Aorta (tissue), 5 donors: ENCODE measurements around the gene PSORS1C2. TPM values are rescaled to one million over a fixed set of nuclear protein-coding genes. Genes with fewer than 3 reads are reported as not detected.

Experiments
- ATAC-seq: fragments of 200-7000 bp; cut with Tn5 transposase; one replicate; pipeline ENCODE4 v1.9.1; 2022; ENCODE audit warnings: moderate library complexity; ENCODE audit not compliant: low FRiP score
- DNase-seq, 2 donors: peaks; one replicate each; pipeline ENCODE4 v3.0.0-alpha.2; 2020
- H3K27ac ChIP-seq, 2 donors: one replicate each; pipeline ENCODE4 v1.5.1; 2013; ENCODE audit warnings: low read length in 2 of 2, mild to moderate bottlenecking in 2 of 2, moderate library complexity in 2 of 2, control low read depth in 1 of 2, inconsistent platforms in 1 of 2, low read depth in 1 of 2
- H3K27me3 ChIP-seq, 2 donors: one replicate each; pipeline ENCODE4 v1.6.1; 2013; ENCODE audit warnings: control low read depth in 1 of 2, low read length in 1 of 2, mild to moderate bottlenecking in 1 of 2, moderate library complexity in 1 of 2; ENCODE audit not compliant: insufficient read depth in 2 of 2, control insufficient read depth in 1 of 2
- H3K36me3 ChIP-seq, 2 donors: one replicate each; pipeline ENCODE4 v1.6.1; 2013; ENCODE audit warnings: control low read depth in 1 of 2, low read length in 1 of 2, mild to moderate bottlenecking in 1 of 2; ENCODE audit not compliant: insufficient read depth in 2 of 2, control insufficient read depth in 1 of 2
- H3K4me1 ChIP-seq, 2 donors: one replicate each; pipeline ENCODE4 v1.6.1; 2013; ENCODE audit warnings: low read length in 2 of 2, control low read depth in 1 of 2, mild to moderate bottlenecking in 1 of 2, moderate library complexity in 1 of 2; ENCODE audit not compliant: insufficient read depth in 2 of 2, control insufficient read depth in 1 of 2
- H3K4me3 ChIP-seq, 2 donors: one replicate each; pipeline ENCODE4 v1.5.1; 2013; ENCODE audit warnings: low read length in 2 of 2, control low read depth in 1 of 2, mild to moderate bottlenecking in 1 of 2
- H3K9me3 ChIP-seq: one replicate; pipeline ENCODE4 v1.6.1; 2013; ENCODE audit warnings: mild to moderate bottlenecking, low read length; ENCODE audit not compliant: control insufficient read depth
- WGBS, 2 donors: extraction: QIAGEN DNeasy Blood & Tissue Kit; methylation state at CpG; one replicate each; pipeline ENCODE4 v1.1.7; 2013; 5-methylcytosine and 5-hydroxymethylcytosine counted together
- intact Hi-C, 2 donors: fragments of 100-400 bp; cut with DNase I; formaldehyde crosslinking; loops; one replicate each; pipeline versions ENCODE4 v1.14.2 to v1.15.0; 2022
- polyA plus RNA-seq, 2 donors: library from polyadenylated mRNA; stranded (reverse); fragments of 200-250 nt; gene quantifications; one replicate each; pipeline ENCODE4 v1.2.3, GENCODE V29; 2013
- total RNA-seq, 2 donors: library from RNA; stranded (reverse); fragmentation: NEBNext Ultra II Directional; extraction: Animal tissue kit (Norgen Biotek cat#: 25700); gene quantifications; one replicate each; pipeline ENCODE4 v1.2.1, GENCODE V29; 2021
- donor health status: healthy with polysubstance abuse.
- donor health status: Bipolar disorder and iron deficiency.
- donor health status: DM: no; HTN: no; CAD: no.
- donor health status: DM: no; HTN: no; CAD: no.
- donor health status: DM: yes; HTN: yes; CAD: no.

The PSORS1C2 gene
- total and polyA plus RNA-seq, 4 donors: not detected

DNA sequence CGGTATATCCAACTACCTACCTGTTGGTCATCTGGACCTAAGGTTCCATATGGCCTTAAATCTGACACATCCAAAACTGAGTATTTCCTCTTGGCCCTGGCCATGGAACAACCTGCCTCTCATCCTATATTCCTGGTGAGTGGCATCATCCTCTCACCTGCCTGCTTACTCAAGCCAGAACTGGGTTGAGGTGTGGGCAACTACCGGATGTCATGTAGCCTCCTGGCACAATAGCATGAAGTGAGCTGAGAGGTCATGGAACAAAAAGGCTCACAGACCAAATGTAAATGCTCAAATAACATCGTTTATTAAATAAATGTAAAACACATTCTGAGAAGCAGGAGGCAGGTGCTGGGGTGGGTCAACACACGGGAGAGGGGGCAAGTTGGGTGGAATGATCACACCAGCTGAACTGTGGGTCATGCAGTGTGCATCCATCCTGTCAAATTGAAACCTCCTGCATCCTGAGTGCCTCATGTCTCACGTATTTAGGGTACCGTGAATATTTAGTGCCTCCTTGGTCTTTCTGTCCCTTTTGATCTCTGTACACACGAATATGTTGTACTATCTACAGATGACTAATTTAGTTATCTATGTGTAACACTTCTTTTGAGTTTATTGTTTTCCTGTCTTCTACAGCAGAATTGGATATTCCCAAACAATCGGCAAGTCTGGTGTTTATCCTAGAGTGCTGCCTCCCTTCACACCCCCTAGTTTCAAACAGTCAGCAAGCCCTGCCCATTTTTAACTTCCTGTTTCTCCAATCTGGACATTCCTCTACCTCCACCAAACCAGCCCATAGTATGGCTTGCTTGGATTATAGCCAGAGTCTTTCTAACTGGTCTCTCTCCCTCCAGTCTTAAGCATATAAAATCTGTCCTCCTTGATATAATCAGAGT, 39.5 kb upstream of the PSORS1C2 start:
- Histone ChIP-seq H3K9me3 (no peaks in the 10 kb centered on the region), H3K4me3 (no peak overlapping the region), H3K27ac (no peak overlapping the region), H3K36me3 (no peaks in the 10 kb centered on the region), H3K4me1 (no peaks in the 10 kb centered on the region), H3K27me3 (no peaks in the 10 kb centered on the region)
- DNase-seq (peak in 1 of 2 donors; percentile 5), ATAC-seq (no peak)
- 63 to 74% methylated on average over 8 of the region's 8 CpGs for WGBS, 2 donors
- intact Hi-C loops: no loop called here

- Histone ChIP-seq H3K36me3 (no peaks in the 10 kb centered on the region), H3K4me1 (no peaks in the 10 kb centered on the region), H3K27ac (no peak overlapping the region), H3K4me3 (no peak overlapping the region), H3K27me3 (no peaks in the 10 kb centered on the region), H3K9me3 (no peaks in the 10 kb centered on the region)
- DNase-seq: peak in 1 of 2 donors; percentile 61
- no peak for ATAC-seq
- intact Hi-C loops: no loop called here
- WGBS, 2 donors: 71 to 75% methylated on average over 3 of the region's 3 CpGs
Observed at GRCh38 chr6:31175971-31176370, 37.1 kb upstream of the PSORS1C2 start.

DNA sequence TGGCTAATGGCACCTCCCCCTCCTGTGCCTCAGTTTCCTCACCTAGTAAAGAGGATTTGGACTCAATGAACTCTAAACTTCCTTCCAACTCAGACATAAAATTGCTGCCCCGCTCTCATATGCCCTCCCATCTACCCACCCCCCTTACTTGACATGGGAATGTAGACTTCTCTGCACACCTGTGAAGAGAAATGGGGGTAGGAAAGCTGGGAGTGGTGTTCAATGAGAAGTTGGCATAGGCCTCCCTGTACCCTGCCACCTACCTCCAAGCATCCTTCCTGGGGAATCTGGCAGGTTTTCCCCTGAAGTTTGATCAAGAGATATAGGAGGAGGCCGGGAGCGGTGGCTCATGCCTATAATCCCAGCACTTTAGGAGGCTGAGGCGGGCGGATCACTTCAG, 35.5 kb upstream of the PSORS1C2 start:
- Histone ChIP-seq H3K4me3 (no peak overlapping the region), H3K36me3 (no peaks in the 10 kb centered on the region), H3K4me1 (no peaks in the 10 kb centered on the region), H3K27ac (no peak overlapping the region), H3K27me3 (no peaks in the 10 kb centered on the region), H3K9me3 (no peaks in the 10 kb centered on the region)
- DNase-seq (peak in 1 of 2 donors; percentile 15), ATAC-seq (no peak)
- intact Hi-C loops: no loop called here
- 88 to 93% methylated on average over 5 of the region's 5 CpGs for WGBS, 2 donors

DNA sequence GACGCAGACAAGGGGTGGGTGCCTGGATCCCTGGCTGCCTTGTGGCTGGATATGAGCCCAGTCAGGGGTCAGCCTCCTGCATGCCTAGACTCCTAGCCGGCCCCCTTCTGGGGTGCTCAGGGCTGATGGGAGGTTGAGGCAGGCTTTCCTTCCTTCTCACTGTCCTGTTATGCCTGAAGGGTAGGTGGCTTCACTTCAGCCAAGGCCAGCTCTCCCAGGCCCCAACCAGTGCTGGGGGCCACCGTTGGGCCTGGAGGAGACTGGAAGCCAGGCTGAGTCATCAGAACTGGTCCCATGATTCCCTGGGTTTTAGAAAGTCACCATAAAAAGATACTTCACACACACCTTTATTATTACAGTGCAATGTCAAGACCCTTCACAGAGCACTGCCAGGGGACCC, 34.5 kb upstream of the PSORS1C2 start:
- Histone ChIP-seq H3K36me3 (no peaks in the 10 kb centered on the region), H3K27me3 (no peaks in the 10 kb centered on the region), H3K4me1 (no peaks in the 10 kb centered on the region), H3K27ac (no peak overlapping the region), H3K4me3 (no peak overlapping the region), H3K9me3 (no peaks in the 10 kb centered on the region)
- no peak for ATAC-seq
- intact Hi-C loops: no loop called here
- DNase-seq: peak in 1 of 2 donors; percentile 53
- 45 to 47% methylated on average over 3 of the region's 3 CpGs for WGBS, 2 donors

- intact Hi-C loops: no loop called here
- no peaks in the 10 kb centered on the region for H3K36me3 ChIP-seq
- no peak overlapping the region for H3K4me3 ChIP-seq
- no peaks in the 10 kb centered on the region for H3K27me3 ChIP-seq
- no peak overlapping the region for H3K27ac ChIP-seq
- H3K4me1 ChIP-seq: no peaks in the 10 kb centered on the region
- DNase-seq: peak in 1 of 2 donors; percentile 9
- no peak for ATAC-seq
- H3K9me3 ChIP-seq: no peaks in the 10 kb centered on the region
- 60 to 69% methylated on average over 5 of the region's 5 CpGs for WGBS, 2 donors
Observed at GRCh38 chr6:31172973-31173384, 34.1 kb upstream of the PSORS1C2 start.

- Histone ChIP-seq H3K9me3 (no peaks in the 10 kb centered on the region), H3K36me3 (no peaks in the 10 kb centered on the region), H3K4me3 (no peak overlapping the region), H3K27ac (no peak overlapping the region), H3K27me3 (no peaks in the 10 kb centered on the region), H3K4me1 (no peaks in the 10 kb centered on the region)
- intact Hi-C loops: no loop called here
- DNase-seq (peak in 1 of 2 donors; percentile 53), ATAC-seq (no peak)
- WGBS, 2 donors: 71 to 76% methylated on average over 16 of the region's 16 CpGs
Observed at GRCh38 chr6:31171931-31172905, 33.4 kb upstream of the PSORS1C2 start.

DNA sequence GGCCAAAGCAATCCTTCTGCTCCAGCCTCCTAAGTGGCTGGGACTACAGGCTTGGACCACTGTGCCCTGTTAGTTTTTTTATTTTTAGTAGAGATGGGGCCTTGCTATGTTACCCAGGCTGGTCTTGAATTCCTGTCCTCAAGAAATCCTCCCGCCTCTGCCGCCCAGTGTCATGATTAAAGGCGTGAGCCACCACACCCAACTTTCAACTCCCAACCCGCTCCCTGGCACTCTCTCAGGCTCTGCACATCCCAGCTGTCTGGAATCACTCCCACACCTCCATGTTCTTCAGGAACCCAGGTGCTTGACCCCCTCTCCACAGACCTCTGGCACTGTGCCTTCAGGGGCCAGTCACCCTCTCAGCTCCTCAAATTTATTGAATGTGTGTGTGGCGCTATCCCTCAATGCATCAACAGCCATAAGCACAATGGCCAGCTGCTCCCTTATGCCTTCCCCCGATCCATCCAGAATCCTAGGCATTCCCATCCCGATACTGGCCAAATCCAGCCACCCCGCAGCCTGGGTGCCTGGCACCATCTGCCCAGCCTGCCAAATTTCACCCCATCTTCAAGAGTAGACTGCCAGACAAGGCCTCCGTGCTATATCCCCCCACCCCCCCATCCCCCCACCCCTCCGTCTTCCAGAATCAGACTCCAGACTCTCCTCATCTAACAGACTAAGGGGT, 32.3 kb upstream of the PSORS1C2 start:
- ATAC-seq: no peak
- intact Hi-C loops: no loop called here
- H3K27me3 ChIP-seq: no peaks in the 10 kb centered on the region
- H3K9me3 ChIP-seq: no peaks in the 10 kb centered on the region
- no peaks in the 10 kb centered on the region for H3K4me1 ChIP-seq
- H3K27ac ChIP-seq: no peak overlapping the region
- 87 to 88% methylated on average over 10 of the region's 10 CpGs for WGBS, 2 donors
- no peak overlapping the region for H3K4me3 ChIP-seq
- peak in 1 of 2 donors; percentile 41 for DNase-seq
- no peaks in the 10 kb centered on the region for H3K36me3 ChIP-seq

DNA sequence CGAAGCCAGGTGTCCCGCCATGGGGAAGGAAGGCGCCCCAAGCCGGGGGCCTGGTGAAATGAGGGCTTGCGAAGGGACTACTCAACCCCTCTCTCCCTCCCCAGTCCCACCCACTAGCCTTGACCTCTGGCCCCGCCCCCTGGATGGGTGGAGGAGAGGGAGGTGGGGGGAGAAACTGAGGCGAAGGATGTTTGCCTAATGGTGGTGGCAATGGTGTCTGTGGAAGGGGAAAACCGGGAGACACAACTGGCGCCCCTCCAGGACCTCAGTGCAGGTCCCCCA, 31.7 kb upstream of the PSORS1C2 start, which contains the start of gene POU5F1:
Gene POU5F1 (minus strand): TSS at position 83 of the 282 bp plus-strand sequence. CDS start 62 bp downstream, at position 21.
- Histone ChIP-seq H3K36me3 (no peaks in the 10 kb centered on the region), H3K9me3 (no peaks in the 10 kb centered on the region), H3K4me3 (no peak within 1 kb of the TSS), H3K27me3 (no peaks in the 10 kb centered on the region), H3K27ac (no peak within 1 kb of the TSS), H3K4me1 (no peaks in the 10 kb centered on the region)
- intact Hi-C loops: no loop called here
- ATAC-seq: no peak
- peak in 1 of 2 donors; percentile 41 for DNase-seq
- WGBS, 2 donors: 57 to 58% methylated on average over 9 of the region's 9 CpGs
